Stomach (tissue), 4 donors: ENCODE results near the gene ZNF282.

Experiments
- EP300 ChIP-seq: sonication (generic); formaldehyde crosslinking; IDR thresholded peaks from one replicate; pipeline ENCODE4 v1.6.1; 2017; ENCODE audit warnings: antibody characterized with exemption
- POLR2AphosphoS5 ChIP-seq, 3 donors: sonication (generic); formaldehyde crosslinking; IDR thresholded peaks; one replicate each; pipeline ENCODE4 v1.6.1; 2016; ENCODE audit warnings: antibody characterized with exemption in 3 of 3
- TF ChIP-seq, protein P1 (sequence below), 7 experiments: fragments of 450-650 bp in 4 of 7; fragments of 200-600 bp in 3 of 7; sonication (generic) in 3 of 7; IDR thresholded peaks; one replicate each; pipeline ENCODE4 v1.5.1; 2016 to 2019; ENCODE audit warnings: antibody characterized with exemption in 7 of 7, control low read depth in 2 of 7, mild to moderate bottlenecking in 1 of 7

DNA sequence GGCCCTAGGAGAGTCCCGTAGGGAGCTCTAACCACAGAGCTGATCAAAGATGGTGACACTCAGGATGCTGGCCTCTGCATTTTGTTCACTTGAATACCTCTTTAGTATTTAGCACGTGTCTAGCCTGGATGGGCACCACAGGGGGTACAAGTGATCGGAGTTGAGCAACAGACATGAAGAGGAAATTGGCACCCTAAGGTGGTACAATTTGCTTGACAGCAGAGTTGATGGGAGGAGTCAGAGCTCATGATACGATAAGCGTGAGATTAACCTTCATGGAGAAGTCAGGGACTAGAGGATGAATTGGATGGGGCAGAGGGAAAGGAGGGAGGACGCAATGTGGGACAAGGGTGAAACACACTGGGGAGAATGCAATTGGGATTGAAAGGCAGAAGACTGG, 34.2 kb downstream of the ZNF282 start:
- TF ChIP-seq, protein P1, sequence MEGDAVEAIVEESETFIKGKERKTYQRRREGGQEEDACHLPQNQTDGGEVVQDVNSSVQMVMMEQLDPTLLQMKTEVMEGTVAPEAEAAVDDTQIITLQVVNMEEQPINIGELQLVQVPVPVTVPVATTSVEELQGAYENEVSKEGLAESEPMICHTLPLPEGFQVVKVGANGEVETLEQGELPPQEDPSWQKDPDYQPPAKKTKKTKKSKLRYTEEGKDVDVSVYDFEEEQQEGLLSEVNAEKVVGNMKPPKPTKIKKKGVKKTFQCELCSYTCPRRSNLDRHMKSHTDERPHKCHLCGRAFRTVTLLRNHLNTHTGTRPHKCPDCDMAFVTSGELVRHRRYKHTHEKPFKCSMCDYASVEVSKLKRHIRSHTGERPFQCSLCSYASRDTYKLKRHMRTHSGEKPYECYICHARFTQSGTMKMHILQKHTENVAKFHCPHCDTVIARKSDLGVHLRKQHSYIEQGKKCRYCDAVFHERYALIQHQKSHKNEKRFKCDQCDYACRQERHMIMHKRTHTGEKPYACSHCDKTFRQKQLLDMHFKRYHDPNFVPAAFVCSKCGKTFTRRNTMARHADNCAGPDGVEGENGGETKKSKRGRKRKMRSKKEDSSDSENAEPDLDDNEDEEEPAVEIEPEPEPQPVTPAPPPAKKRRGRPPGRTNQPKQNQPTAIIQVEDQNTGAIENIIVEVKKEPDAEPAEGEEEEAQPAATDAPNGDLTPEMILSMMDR (IDR thresholded peaks at IDR 0.05): no peak
- TF ChIP-seq EP300: no peak
- no peak for TF ChIP-seq POLR2AphosphoS5 (IDR thresholded peaks at IDR 0.05)
